Activated CD4-positive, alpha-beta T cell treated with anti-CD3 and anti-CD28 coated beads, Interleukin-2, amount 50 U/mL, for 1 hour (primary cell): ENCODE measurements around the gene CD28.
A peak's percentile ranks its signal among the peaks of the same experiment; 100 is the strongest.
"Not testable (repeated sequence)": the region's sequence is repeated elsewhere in the genome, so short reads cannot be mapped to it uniquely, and the experiment has no call there.

Source experiments
- DNase-seq: peaks from one replicate; pipeline ENCODE4 v3.0.0-alpha.2; 2020

Gene CD28

DNA sequence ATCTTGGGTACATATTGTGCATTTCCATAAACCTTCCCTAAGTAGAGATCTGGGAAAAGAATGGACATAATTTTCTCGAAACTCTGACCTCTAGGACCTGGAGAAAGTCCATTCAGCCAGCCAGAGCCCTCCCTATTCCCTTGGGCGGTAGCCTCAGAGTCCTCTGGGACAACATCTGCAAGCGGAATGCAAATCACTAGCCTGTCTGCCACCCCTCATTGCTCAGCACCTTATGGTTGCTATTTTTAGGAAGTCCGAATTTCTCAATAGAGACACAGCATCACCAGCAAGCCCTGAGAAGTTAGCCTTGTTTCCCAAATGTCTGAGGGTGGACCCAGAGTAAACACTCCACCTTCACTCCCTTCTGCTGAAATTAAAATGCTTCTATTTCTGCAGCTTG is 17.6 kb upstream of the CD28 start:
- DNase-seq = no peak

- no peak for DNase-seq
Observed at GRCh38 chr2:203689426-203690116, 16.9 kb upstream of the CD28 start.

GRCh38 chr2:203690117-203690431 is 16.4 kb upstream of the CD28 start:
- DNase-seq = no peak

DNA sequence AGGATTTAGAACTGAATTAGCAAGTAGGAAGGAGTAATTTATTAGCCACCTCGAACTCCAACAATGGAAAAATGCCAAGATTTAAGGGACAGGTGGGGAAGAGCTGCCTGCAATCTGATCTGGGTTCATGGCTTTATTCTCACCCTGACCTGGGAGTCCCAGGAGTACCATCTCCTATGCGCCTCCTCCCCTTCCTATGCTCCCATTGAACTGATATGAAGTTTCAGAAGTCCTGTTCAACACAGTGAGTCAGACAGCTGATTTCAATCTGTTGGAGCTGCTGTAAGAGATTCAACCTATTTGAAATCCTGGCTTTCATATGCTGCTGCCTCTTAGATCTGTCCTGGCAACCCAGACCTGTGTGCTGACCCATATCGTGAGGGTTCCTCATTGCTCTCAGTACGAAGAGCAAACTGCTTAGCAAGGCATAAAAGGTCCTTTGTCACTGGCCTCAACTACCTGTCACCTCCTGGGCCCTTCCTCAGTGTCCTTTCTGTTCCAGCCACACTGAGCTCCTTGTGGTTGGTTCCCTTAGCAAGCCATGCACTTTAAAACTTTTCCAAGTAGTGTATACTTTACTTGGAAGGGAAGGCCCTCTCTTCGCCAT is 15.9 kb upstream of the CD28 start:
- no peak for DNase-seq

DNA sequence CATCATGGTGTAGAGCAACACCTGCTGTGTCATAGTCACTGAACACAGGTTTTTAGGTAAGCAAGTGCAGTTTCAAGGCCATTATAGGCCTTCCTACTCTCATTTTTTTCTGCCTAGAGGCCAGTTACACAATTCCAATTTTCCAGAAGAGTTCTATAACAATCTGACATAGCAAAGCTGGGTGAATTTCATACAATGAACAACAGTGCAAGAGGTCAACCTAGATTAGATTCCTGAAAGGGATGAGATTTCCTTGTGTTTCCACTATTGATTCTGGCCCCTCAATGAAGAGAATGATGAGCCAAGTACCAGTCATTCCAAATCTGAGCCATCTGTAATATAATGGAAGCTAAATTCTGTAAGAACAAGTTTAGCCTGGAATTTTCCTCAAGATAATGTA is 15.3 kb upstream of the CD28 start:
- no peak for DNase-seq

DNA sequence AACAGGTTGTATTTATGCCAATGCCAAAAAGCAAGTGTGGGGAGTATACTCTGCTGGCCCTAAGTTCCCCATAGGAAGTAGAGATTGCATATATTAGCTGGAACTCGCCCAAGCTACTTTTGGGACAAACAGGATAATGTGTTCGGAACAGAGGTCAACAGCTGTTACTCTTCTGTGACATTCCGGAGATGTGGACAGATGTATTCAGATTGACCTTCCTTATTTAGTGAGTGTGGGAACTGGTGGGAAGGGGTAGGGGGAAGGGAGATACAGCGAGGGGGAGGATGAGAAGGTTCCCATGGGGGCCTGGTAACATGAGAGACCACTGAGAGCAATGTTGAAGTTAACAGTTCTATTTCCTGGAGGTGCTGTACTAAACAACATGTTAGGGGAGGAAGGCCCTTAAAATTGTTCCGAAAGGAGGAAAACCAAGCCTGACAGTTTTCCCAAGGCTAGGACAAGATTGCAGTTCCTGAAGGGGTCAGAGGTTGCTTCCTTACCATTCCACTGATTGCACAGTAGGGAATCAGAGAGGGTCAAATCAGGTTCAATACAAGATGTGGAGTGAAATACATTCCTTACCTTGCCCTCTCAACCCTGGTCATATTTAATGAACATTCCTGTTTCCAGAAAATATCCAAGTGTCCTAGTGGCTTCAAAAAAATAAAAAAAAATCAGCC is 14.3 kb upstream of the CD28 start:
- no peak for DNase-seq

GRCh38 chr2:203693242-203693879 is 13.1 kb upstream of the CD28 start:
- no peak for DNase-seq

GRCh38 chr2:203694191-203694590 is 12.2 kb upstream of the CD28 start:
- no peak for DNase-seq

DNA sequence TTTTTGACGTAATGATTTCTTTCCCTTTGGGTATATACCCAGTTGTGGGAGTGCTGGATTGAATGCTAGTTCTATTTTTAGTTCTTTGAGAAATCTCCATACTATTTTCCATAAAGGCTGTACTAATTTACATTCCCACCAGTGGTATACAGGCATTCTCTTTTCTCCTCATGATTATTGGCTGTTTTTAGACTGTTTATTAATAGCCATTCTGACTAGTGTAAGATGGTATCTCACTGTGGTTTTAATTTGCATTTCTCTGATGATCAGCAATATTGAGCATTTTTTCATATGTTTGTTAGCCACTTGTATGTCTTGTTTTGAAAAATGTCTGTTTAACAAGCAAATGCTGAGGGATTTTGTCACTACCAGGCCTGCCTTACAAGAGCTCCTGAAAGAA is 9.2 kb upstream of the CD28 start:
- DNase-seq = no peak

DNA sequence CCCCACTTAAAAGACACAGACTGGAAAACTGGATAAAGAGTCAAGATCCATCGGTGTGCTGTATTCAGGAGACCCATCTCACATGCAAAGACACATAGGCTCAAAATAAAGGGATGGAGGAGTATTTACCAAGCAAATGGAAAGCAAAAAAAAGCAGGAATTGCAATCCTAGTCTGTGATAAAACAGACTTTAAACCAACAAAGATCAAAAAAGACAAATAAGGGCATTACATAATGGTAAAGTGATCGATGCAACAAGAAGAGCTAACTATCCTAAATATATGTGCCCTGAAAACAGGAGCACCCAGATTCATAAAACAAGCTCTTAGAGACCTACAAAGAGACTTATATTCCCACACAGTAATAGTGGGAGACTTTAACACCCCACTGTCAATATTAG is 8.7 kb upstream of the CD28 start:
- not testable (repeated sequence) for DNase-seq

DNA sequence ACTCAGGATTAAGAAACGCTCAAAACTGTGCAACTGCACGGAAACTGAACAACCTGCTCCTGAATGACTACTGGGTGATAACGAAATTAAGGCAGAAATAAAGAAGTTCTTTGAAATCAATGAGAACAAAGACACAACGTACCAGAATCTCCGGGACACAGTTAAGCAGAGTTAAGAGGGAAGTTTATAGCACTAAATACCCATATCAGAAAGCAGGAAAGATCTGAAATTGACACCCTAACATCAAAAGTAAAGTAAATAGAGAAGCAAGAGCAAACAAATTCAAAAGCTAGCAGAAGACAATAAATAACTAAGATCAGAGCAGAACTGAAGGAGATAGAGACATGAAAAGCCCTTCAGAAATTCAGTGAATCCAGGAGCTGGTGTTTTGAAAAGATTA is 8.0 kb upstream of the CD28 start:
- DNase-seq = not testable (repeated sequence)

GRCh38 chr2:203704430-203704829 is 2.0 kb upstream of the CD28 start:
- DNase-seq = no peak

DNA sequence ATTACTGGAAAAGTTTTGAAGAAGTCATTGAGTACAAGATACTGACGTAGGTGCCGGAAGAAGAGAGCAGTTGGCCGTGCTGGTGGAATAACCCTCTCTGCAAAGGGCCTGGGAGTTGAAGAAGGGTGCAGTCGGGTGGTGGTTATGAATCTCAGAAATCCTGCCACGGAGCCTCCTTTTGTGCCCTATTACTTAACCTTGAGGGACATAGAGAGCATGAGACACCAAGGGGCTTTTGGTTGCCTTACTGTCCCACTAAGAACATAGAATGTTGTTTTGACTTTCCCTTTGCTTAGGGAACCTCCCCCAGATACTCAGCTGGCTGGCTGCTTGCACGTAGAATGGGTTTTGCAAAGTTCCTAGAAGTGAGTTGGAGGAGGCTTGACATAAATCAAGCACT is 1.3 kb upstream of the CD28 start:
- peak; percentile 40 for DNase-seq

- DNase-seq = no peak
Observed at GRCh38 chr2:203707530-203707929, 1.1 kb downstream of the CD28 start.

DNA sequence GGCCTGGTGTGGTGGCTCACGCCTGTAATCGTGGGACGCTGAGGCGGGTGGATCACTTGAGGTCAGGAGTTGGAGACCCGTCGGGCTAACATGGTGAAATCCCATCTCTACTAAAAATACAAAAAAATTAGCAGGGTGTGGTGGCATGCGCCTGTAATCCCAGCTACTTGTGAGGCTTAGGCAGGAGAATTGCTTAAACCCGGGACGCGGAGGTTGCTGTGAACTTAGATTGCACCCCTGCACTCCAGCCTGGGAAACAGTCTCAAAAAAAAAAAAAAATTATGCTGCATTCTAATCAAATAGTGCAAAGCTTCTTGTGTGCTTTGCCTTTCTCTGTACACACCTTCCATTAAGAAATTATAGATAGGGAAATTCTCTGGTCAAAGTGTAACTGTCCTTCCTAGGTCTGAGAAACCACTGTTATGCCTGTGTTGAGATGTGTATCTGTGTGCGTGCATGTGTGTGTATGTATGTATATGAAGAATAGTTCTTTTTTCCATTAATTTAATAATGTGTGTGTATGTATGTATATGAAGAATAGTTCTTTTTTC is 2.5 kb downstream of the CD28 start:
- DNase-seq = no peak

- no peak for DNase-seq
Observed at GRCh38 chr2:203709416-203710040, 3.1 kb downstream of the CD28 start.

DNA sequence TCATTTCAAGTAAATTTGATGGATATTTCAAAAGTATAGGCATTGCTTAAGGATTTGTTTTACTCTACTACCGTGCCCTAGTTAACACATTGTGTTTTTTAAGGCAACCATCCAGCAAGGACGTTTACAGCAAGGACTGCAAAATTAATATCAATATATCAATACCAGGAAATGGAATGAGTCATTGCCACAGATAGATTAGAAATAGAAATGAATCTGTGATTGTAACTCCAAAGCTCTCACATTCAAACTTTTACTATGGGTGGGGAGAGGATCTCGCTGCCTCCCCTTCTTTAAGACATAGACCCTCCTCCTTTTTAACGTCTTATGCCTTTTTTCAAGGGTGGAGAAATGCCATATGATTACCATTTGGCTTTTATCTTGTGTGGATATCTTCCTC is 3.8 kb downstream of the CD28 start:
- DNase-seq = no peak

GRCh38 chr2:203710952-203711351 is 4.5 kb downstream of the CD28 start:
- no peak for DNase-seq

GRCh38 chr2:203711399-203711798 is 5.0 kb downstream of the CD28 start:
- no peak for DNase-seq

- DNase-seq = no peak
Observed at GRCh38 chr2:203713381-203713780, 6.9 kb downstream of the CD28 start.

DNA sequence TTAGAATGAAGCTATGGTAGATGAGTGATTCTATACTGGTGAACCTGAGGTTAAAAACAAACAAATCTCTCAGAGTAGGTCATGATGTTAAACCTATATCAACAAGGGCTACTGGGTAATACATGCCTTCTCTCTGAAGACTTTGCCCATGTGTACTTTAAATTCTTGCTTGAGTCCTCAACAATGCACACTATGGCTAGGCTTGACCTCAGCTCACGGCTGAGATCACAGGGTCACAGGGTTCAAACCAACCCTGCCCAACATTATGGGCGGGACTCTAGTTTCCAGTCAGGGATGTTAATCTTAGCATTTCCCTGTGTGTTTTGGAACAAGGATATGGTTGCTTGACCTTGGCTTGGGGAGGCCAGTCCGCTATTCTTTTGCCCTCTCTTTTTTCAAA is 7.7 kb downstream of the CD28 start:
- DNase-seq = no peak

DNA sequence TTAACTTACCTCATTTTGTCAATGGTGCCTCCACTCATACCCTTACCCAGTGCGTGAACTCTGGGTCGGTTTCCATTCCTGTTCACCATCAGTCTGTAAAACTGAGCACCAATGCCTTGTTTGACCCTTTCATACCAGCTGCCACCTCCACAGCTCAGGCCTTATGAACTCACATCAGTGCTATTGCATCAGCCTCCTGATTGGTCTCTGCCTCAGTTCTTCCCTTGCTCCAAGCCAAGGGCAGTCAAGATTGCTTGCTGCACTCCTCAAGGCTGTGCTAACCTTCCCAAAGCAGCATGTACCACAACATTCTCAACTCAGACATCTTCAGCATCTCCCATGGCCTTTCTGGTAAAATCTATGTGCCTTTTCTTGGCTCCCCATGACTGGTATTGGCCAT is 9.3 kb downstream of the CD28 start:
- no peak for DNase-seq

GRCh38 chr2:203718087-203718486 is 11.6 kb downstream of the CD28 start:
- peak; percentile 42 for DNase-seq
